ENCODE data around the gene PAQR8.

DNA sequence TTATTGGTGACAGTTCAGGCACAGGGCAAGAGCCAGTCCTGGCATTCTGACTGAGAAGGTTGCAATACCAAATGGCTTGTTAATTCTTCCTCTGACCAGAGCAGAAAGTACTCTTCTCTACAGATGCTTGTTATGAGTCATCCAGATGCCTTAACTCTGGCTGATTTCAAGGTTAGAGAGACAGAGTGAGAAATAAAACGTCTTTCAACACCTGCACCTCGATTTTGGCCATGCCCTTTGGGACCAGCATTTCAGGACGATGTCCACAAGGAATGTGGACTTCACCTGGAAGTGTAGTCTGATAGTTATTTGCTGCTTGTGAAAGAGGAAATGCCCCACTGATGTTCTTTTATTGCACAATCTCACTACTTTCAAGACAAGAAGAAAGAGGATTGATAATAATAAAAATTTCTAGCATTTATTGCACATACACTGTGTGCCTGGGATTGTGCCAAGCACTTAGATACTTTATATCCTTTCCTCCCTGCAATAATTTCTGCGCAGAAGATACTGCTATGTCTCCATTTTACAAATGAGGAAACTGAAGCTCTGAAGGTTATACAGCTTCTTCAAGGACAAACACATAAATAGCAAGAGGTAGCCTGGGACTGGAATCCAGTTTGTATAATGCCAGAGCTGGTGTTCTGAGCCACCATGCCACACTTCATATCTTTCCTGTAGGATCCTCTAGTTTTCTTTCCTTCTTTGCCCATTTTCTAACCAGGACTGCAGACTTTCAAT lies 43.9 kb upstream of the PAQR8 start:
- TF ChIP-seq, protein P1, sequence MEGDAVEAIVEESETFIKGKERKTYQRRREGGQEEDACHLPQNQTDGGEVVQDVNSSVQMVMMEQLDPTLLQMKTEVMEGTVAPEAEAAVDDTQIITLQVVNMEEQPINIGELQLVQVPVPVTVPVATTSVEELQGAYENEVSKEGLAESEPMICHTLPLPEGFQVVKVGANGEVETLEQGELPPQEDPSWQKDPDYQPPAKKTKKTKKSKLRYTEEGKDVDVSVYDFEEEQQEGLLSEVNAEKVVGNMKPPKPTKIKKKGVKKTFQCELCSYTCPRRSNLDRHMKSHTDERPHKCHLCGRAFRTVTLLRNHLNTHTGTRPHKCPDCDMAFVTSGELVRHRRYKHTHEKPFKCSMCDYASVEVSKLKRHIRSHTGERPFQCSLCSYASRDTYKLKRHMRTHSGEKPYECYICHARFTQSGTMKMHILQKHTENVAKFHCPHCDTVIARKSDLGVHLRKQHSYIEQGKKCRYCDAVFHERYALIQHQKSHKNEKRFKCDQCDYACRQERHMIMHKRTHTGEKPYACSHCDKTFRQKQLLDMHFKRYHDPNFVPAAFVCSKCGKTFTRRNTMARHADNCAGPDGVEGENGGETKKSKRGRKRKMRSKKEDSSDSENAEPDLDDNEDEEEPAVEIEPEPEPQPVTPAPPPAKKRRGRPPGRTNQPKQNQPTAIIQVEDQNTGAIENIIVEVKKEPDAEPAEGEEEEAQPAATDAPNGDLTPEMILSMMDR (IDR thresholded peaks at IDR 0.05), result no peak
- TF ChIP-seq EZH2 (IDR thresholded peaks at IDR 0.05; ENCODE audit: borderline replicate concordance, insufficient read depth, low read depth, low read length, poor library complexity, severe bottlenecking), result no peak
